Ishikawa (cell line): Measurements from ENCODE around the gene GJB6.

Experiments used
- CREB1 ChIP-seq: IDR thresholded peaks from 2 replicates; pipeline ENCODE4 v1.6.1; 2012; ENCODE audit warnings: low read depth
- REST ChIP-seq: IDR thresholded peaks from 2 replicates; pipeline ENCODE4 v1.6.1; 2012; ENCODE audit warnings: low read depth, mild to moderate bottlenecking
- TAF1 ChIP-seq: IDR thresholded peaks from 2 replicates; pipeline ENCODE4 v1.6.1; 2012; ENCODE audit warnings: low read depth, mild to moderate bottlenecking
- TF ChIP-seq, protein P1 (sequence below): IDR thresholded peaks from 2 replicates; pipeline ENCODE4 v1.6.1; 2012

GRCh38 chr13:20271441-20271840 lies 39.3 kb upstream of the GJB6 start:
- TF ChIP-seq, protein P1, sequence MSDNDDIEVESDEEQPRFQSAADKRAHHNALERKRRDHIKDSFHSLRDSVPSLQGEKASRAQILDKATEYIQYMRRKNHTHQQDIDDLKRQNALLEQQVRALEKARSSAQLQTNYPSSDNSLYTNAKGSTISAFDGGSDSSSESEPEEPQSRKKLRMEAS: no peak
- no peak for TF ChIP-seq CREB1
- no peak for TF ChIP-seq TAF1
- no peak for TF ChIP-seq REST
